Thoracic aorta (tissue), 2 donors: ENCODE measurements around the gene MMP7. TPM values are rescaled to one million over a fixed set of nuclear protein-coding genes. Genes with fewer than 3 reads are reported as not detected.

Experiments used
- ATAC-seq: fragments of 150-250 bp; one replicate; pipeline ENCODE4 v1.8.0; 2017; ENCODE audit warnings: low read depth; ENCODE audit not compliant: insufficient number of reproducible peaks, low FRiP score
- DNase-seq: peaks from one replicate; pipeline ENCODE4 v3.0.0-alpha.2; 2020; ENCODE audit warnings: low spot score
- H3K27ac ChIP-seq, 2 donors: fragments of 200-600 bp; sonication (generic); 1 replicate in 1 of 2; 2 replicates in 1 of 2; pipeline ENCODE4 v1.5.1; 2016; ENCODE audit warnings: mild to moderate bottlenecking in 2 of 2, moderate library complexity in 2 of 2
- H3K27me3 ChIP-seq: fragments of 200-600 bp; sonication (generic); replicated peaks from 2 replicates; pipeline ENCODE4 v1.6.0; 2016; ENCODE audit warnings: mild to moderate bottlenecking; ENCODE audit not compliant: insufficient read depth
- H3K36me3 ChIP-seq: fragments of 200-600 bp; sonication (generic); one replicate; pipeline ENCODE4 v1.5.1; 2016
- H3K4me1 ChIP-seq, 2 donors: fragments of 200-600 bp; sonication (generic); 1 replicate in 1 of 2; 2 replicates in 1 of 2; pipeline versions ENCODE4 v1.5.1 to v1.6.0; 2016; ENCODE audit warnings: low read depth in 2 of 2, mild to moderate bottlenecking in 1 of 2; ENCODE audit not compliant: control insufficient read depth in 1 of 2
- H3K4me3 ChIP-seq: fragments of 200-600 bp; sonication (generic); 2 replicates; pipeline ENCODE4 v1.5.1; 2016; ENCODE audit warnings: mild to moderate bottlenecking
- H3K9me3 ChIP-seq: fragments of 200-600 bp; sonication (generic); 2 replicates; pipeline ENCODE4 v1.5.1; 2016
- total RNA-seq, 2 donors: library from RNA; depleted of rRNA; stranded (reverse); fragments of >200 nt; gene quantifications; one replicate each; pipeline versions ENCODE4 v1.1.0 to v1.2.3, GENCODE V29; 2016
- TF ChIP-seq, protein P1 (sequence below): fragments of 200-600 bp; sonication (generic); IDR thresholded peaks from one replicate; pipeline ENCODE4 v1.5.1; 2019; ENCODE audit warnings: antibody characterized with exemption

MMP7 gene
- total RNA-seq, 2 donors from 2014 or later, result not detected

DNA sequence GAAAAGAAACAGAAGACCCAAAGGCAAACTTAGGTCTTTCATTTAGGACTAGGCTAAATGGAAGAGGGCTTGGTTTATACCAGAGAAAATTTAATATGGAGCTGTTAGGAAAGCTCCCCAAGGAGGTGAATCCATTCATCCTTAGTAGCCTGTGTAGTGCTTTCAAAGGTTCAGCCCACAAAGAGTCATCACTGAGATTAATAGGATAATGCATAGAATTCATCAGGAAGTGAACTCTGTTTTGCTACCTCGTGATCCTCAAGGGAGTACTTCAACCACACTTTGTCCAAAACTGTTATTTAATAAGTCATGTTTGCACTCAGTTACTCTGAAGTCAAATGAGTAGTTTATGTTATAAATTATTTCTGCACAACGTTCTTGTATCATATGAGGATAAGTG, 43.3 kb upstream of the MMP7 start:
- TF ChIP-seq, protein P1, sequence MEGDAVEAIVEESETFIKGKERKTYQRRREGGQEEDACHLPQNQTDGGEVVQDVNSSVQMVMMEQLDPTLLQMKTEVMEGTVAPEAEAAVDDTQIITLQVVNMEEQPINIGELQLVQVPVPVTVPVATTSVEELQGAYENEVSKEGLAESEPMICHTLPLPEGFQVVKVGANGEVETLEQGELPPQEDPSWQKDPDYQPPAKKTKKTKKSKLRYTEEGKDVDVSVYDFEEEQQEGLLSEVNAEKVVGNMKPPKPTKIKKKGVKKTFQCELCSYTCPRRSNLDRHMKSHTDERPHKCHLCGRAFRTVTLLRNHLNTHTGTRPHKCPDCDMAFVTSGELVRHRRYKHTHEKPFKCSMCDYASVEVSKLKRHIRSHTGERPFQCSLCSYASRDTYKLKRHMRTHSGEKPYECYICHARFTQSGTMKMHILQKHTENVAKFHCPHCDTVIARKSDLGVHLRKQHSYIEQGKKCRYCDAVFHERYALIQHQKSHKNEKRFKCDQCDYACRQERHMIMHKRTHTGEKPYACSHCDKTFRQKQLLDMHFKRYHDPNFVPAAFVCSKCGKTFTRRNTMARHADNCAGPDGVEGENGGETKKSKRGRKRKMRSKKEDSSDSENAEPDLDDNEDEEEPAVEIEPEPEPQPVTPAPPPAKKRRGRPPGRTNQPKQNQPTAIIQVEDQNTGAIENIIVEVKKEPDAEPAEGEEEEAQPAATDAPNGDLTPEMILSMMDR, result no peak
- Histone ChIP-seq H3K27me3 (no peaks in the 10 kb centered on the region), H3K4me1 (no peaks in the 10 kb centered on the region), H3K36me3 (no peaks in the 10 kb centered on the region), H3K9me3 (no peaks in the 10 kb centered on the region), H3K27ac (no peak overlapping the region), H3K4me3 (no peak overlapping the region)
- no peak for ATAC-seq
- no peak for DNase-seq

DNA sequence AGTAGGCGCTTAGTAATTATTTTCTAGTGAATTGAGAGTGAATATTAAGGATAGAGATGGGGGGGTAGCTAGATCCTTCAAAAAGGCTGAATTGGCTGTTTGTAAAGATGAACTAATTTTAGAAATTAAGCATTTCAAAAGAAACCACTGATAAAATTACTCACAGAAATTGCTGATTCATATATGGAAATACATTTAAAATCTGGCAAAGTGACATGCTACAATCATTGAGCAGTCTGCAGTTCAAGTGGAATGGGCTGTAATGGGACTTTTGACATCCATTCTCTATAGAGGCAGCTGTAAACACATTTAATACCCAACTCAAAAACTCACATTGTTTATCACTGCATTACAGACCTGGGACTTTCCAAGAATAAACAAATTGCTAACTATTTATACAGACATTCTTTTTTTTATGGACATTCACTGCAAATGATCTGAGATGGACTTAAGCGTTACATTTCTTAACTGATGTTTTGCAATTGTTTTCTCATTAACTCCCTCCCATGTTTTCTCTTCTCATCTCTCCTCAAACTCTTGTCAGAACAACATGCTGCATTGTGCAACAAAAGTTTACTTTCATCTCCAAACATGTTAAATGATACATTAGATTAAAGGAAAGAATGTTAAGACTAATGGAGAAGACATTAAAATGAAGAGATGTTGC, 42.1 kb upstream of the MMP7 start:
- no peak overlapping the region for H3K27ac ChIP-seq
- no peaks in the 10 kb centered on the region for H3K4me1 ChIP-seq
- no peak for ATAC-seq
- no peaks in the 10 kb centered on the region for H3K9me3 ChIP-seq
- no peaks in the 10 kb centered on the region for H3K36me3 ChIP-seq
- H3K4me3 ChIP-seq, result no peak overlapping the region
- H3K27me3 ChIP-seq, result no peaks in the 10 kb centered on the region
- TF ChIP-seq, protein P1, result no peak
- DNase-seq, result no peak

DNA sequence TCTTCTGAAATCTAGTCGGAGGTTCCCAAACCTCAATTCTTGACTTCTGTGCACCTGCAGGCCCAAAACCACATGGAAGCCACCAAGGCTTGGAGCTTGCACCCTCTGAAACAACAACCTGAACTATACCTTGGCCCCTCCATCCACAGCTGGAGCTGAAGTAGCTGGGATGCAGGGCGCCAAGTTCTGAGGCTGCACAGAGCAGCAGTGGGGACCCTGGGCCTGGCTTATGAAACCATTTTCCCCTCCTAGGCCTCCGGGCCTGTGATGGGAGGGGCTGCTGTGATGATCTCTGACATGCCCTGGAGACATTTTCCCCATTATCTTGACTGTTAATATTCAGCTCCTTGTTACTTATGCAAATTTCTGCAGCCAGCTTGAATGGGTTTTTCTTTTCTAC, 38.3 kb upstream of the MMP7 start:
- Histone ChIP-seq H3K27ac (no peak overlapping the region), H3K9me3 (no peaks in the 10 kb centered on the region), H3K36me3 (no peaks in the 10 kb centered on the region), H3K4me1 (no peaks in the 10 kb centered on the region), H3K27me3 (no peaks in the 10 kb centered on the region), H3K4me3 (no peak overlapping the region)
- DNase-seq (no peak), ATAC-seq (no peak)
- TF ChIP-seq, protein P1, result no peak

DNA sequence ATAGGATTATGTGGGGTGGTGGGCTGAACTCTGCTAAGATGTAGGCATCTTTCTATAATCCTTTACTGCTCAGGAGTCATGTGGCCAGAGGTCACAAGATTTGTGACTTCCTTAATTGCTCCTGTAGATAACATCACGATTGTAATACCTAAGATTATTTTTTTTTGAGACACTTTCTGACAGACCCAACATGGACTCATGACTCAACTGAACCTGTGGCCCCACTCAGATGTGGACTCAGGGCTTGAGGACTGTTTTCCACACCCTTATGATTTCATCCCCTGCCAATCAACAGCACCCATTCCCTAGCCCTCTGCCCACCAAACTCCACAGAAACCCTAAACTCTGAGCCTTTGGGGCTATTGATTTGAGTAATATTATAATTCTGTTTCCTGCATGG, 35.6 kb upstream of the MMP7 start:
- no peaks in the 10 kb centered on the region for H3K9me3 ChIP-seq
- no peak overlapping the region for H3K4me3 ChIP-seq
- TF ChIP-seq, protein P1, result no peak
- no peak overlapping the region for H3K27ac ChIP-seq
- DNase-seq (no peak), ATAC-seq (no peak)
- H3K36me3 ChIP-seq, result no peaks in the 10 kb centered on the region
- H3K4me1 ChIP-seq, result peaks cover 0 to 7% of the 10 kb centered on the region in 2 donors
- H3K27me3 ChIP-seq, result no peaks in the 10 kb centered on the region

DNA sequence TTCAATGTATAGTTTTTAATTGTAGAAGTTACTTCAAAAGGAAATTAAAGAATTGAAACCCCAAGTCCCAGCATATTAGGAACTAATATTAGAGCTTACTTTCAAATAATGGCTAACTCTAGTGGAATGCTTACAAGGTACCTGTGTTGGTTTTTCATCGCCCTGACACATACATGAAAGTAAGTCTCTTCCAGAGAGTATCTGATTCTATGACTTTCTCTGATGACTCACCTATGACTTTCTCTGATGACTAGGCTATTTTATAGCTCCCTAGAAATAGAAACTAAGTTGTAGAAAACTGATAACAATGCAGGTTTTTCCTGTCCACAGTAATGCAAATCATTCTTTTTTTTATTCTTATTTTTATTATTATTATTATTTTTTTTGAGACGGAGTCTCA, 33.6 kb upstream of the MMP7 start:
- Histone ChIP-seq H3K27me3 (no peaks in the 10 kb centered on the region), H3K36me3 (no peaks in the 10 kb centered on the region), H3K9me3 (no peaks in the 10 kb centered on the region), H3K4me3 (no peak overlapping the region), H3K27ac (no peak overlapping the region), H3K4me1 (peaks cover 6 to 18% of the 10 kb centered on the region in 2 donors)
- DNase-seq (no peak), ATAC-seq (no peak)
- TF ChIP-seq, protein P1, result no peak
